H1 (cell line): ENCODE measurements around the gene MYH11. TPM values are rescaled to one million over a fixed set of nuclear protein-coding genes. Genes with fewer than 3 reads are reported as not detected.

Experiments
- CTCF ChIA-PET: fragments of 300-600 bp; sonication (Branson Sonifier 250); formaldehyde crosslinking; loops from one replicate; lab custom pipeline; 2021; ENCODE audit not compliant: partially characterized antibody; lab: Charles Lee
- POLR2A ChIA-PET: fragments of 300-600 bp; sonication (Branson Sonifier 250); formaldehyde crosslinking; loops from one replicate; lab custom pipeline; 2021; ENCODE audit warnings: inconsistent platforms; ENCODE audit not compliant: partially characterized antibody; lab: Charles Lee
- DNase-seq, 2 experiments: peaks; one replicate each; pipeline versions ENCODE4 v3.0.0 to v3.0.0-alpha.2; 2010 to 2022; ENCODE audit warnings: low spot score in 2 of 2, low read depth in 1 of 2, mixed read lengths in 1 of 2
- FAIRE-seq: peaks from 2 replicates; lab custom pipeline; 2011; peaks lifted over from hg19 to GRCh38; lab: Jason Lieb, UNC
- H2AFZ ChIP-seq: 2 replicates; pipeline ENCODE4 v1.8.1; 2012; ENCODE audit warnings: low read length, inconsistent platforms
- H2AK5ac ChIP-seq: 2 replicates; pipeline ENCODE4 v1.6.1; 2013; ENCODE audit warnings: low read depth, low read length
- H2BK120ac ChIP-seq: replicated peaks from 2 replicates; pipeline ENCODE3; 2013; ENCODE audit warnings: low read depth, low read length, inconsistent platforms
- H2BK12ac ChIP-seq: 2 replicates; pipeline ENCODE4 v1.6.1; 2013; ENCODE audit warnings: low read depth, low read length
- H2BK15ac ChIP-seq: 2 replicates; pipeline ENCODE4 v1.6.1; 2013; ENCODE audit warnings: low read length
- H2BK20ac ChIP-seq: 2 replicates; pipeline ENCODE4 v1.6.1; 2013; ENCODE audit warnings: low read length
- H2BK5ac ChIP-seq: 2 replicates; pipeline ENCODE4 v1.6.1; 2013; ENCODE audit warnings: low read depth, low read length
- H3K14ac ChIP-seq: 2 replicates; pipeline ENCODE4 v1.6.1; 2013; ENCODE audit warnings: inconsistent platforms; ENCODE audit not compliant: insufficient read length
- H3K18ac ChIP-seq: 2 replicates; pipeline ENCODE4 v1.6.1; 2013; ENCODE audit warnings: low read length; ENCODE audit errors: extremely low read depth
- H3K23ac ChIP-seq: 2 replicates; pipeline ENCODE4 v1.6.1; 2013; ENCODE audit warnings: inconsistent platforms; ENCODE audit not compliant: insufficient read length
- H3K23me2 ChIP-seq: 2 replicates; pipeline ENCODE4 v1.6.1; 2013; ENCODE audit warnings: low read depth, low read length
- H3K27ac ChIP-seq: 2 replicates; pipeline ENCODE4 v1.6.1; 2011; ENCODE audit warnings: low read depth, low read length, inconsistent platforms
- H3K27me3 ChIP-seq, 4 experiments: replicated peaks in 1 of 4; 1 replicate in 1 of 4; 2 replicates in 3 of 4; pipeline versions ENCODE4 v1.6.1 to v1.8.1; 2011 to 2013; ENCODE audit warnings: low read length in 3 of 4, mild to moderate bottlenecking in 3 of 4, inconsistent platforms in 2 of 4, mixed read lengths in 2 of 4, moderate library complexity in 1 of 4; ENCODE audit not compliant: control insufficient read depth in 3 of 4, insufficient read depth in 3 of 4; ENCODE audit errors: extremely low read depth in 1 of 4
- H3K36me3 ChIP-seq, 4 experiments: 2 replicates each; pipeline versions ENCODE4 v1.6.1 to v1.8.1; 2011 to 2013; ENCODE audit warnings: mild to moderate bottlenecking in 4 of 4, low read length in 3 of 4, moderate library complexity in 2 of 4, control low read depth in 1 of 4, inconsistent platforms in 1 of 4; ENCODE audit not compliant: insufficient read depth in 4 of 4, control insufficient read depth in 2 of 4
- H3K4ac ChIP-seq: replicated peaks from 2 replicates; pipeline ENCODE3; 2013; ENCODE audit warnings: low read length, low read depth, mixed read lengths, inconsistent platforms; ENCODE audit not compliant: insufficient read length
- H3K4me1 ChIP-seq, 4 experiments: replicated peaks in 1 of 4; 1 replicate in 1 of 4; 2 replicates in 3 of 4; pipeline versions ENCODE4 v1.6.1 to v1.8.1; 2011 to 2013; ENCODE audit warnings: low read length in 3 of 4, inconsistent platforms in 2 of 4, mixed read lengths in 1 of 4; ENCODE audit not compliant: insufficient read depth in 4 of 4, control insufficient read depth in 3 of 4
- H3K4me2 ChIP-seq, 2 experiments: 2 replicates each; pipeline versions ENCODE4 v1.6.1 to v1.8.1; 2011 to 2013; ENCODE audit warnings: low read depth in 2 of 2, low read length in 2 of 2, control low read depth in 1 of 2, inconsistent platforms in 1 of 2, mild to moderate bottlenecking in 1 of 2; ENCODE audit not compliant: insufficient read depth in 1 of 2
- H3K4me3 ChIP-seq, 4 experiments: fragments of 200-600, 300-600 bp in 1 of 4; sonication (generic), shearing (Covaris generic), sonication (Bioruptor Twin) in 1 of 4; 2 replicates each; pipeline versions ENCODE4 v1.5.1 to v1.8.1; 2011 to 2016; ENCODE audit warnings: low read length in 4 of 4, low read depth in 3 of 4, control low read depth in 2 of 4, inconsistent platforms in 2 of 4, mild to moderate bottlenecking in 2 of 4, mixed read lengths in 1 of 4, moderate library complexity in 1 of 4; ENCODE audit not compliant: insufficient read depth in 2 of 4; ENCODE audit errors: extremely low read depth in 1 of 4
- H3K56ac ChIP-seq: replicated peaks from 2 replicates; pipeline ENCODE3; 2013; ENCODE audit warnings: low read depth, mild to moderate bottlenecking, mixed read lengths, low read length, inconsistent platforms; ENCODE audit not compliant: insufficient read length
- H3K79me1 ChIP-seq: 2 replicates; pipeline ENCODE4 v1.6.1; 2013; ENCODE audit warnings: low read depth, low read length, control low read depth
- H3K79me2 ChIP-seq, 2 experiments: 2 replicates each; pipeline versions ENCODE4 v1.6.1 to v1.8.1; 2012 to 2013; ENCODE audit warnings: low read length in 2 of 2, mild to moderate bottlenecking in 2 of 2, inconsistent platforms in 1 of 2; ENCODE audit not compliant: insufficient read depth in 2 of 2, control insufficient read depth in 1 of 2
- H3K9ac ChIP-seq, 4 experiments: replicated peaks in 1 of 4; 1 replicate in 1 of 4; 2 replicates in 3 of 4; pipeline versions ENCODE4 v1.6.1 to v1.8.1; 2011 to 2013; ENCODE audit warnings: low read depth in 3 of 4, low read length in 3 of 4, control low read depth in 2 of 4, mild to moderate bottlenecking in 2 of 4, moderate library complexity in 2 of 4, inconsistent platforms in 1 of 4; ENCODE audit errors: extremely low read depth in 1 of 4
- H3K9me3 ChIP-seq, 2 experiments: 2 replicates each; pipeline versions ENCODE4 v1.6.1 to v1.8.1; 2012 to 2013; ENCODE audit warnings: mild to moderate bottlenecking in 2 of 2, moderate library complexity in 2 of 2, control low read depth in 1 of 2, inconsistent platforms in 1 of 2, low read depth in 1 of 2, low read length in 1 of 2, mixed read lengths in 1 of 2; ENCODE audit not compliant: insufficient read depth in 2 of 2
- H4K20me1 ChIP-seq, 2 experiments: replicated peaks in 1 of 2; 2 replicates each; pipeline versions ENCODE3 to v1.8.1; 2011 to 2013; ENCODE audit warnings: inconsistent platforms in 2 of 2, low read length in 2 of 2, mild to moderate bottlenecking in 1 of 2; ENCODE audit not compliant: insufficient read depth in 2 of 2, control insufficient read depth in 1 of 2
- H4K5ac ChIP-seq: 2 replicates; pipeline ENCODE4 v1.6.1; 2013; ENCODE audit warnings: low read length, low read depth, mixed read lengths, inconsistent platforms; ENCODE audit not compliant: insufficient read length
- H4K8ac ChIP-seq: 2 replicates; pipeline ENCODE4 v1.8.0; 2013; ENCODE audit warnings: mild to moderate bottlenecking, moderate library complexity, low read length, inconsistent platforms; ENCODE audit not compliant: insufficient read depth; ENCODE audit errors: extremely low read depth
- H4K91ac ChIP-seq: replicated peaks from 2 replicates; pipeline ENCODE3; 2013; ENCODE audit warnings: low read length, mixed read lengths, inconsistent platforms; ENCODE audit not compliant: insufficient read length
- CTCF ChIP-seq, 3 experiments: IDR thresholded peaks; 1 replicate in 2 of 3; 2 replicates in 1 of 3; pipeline versions ENCODE4 v1.5.1 to v1.6.1; 2011; ENCODE audit warnings: low read length in 3 of 3, mild to moderate bottlenecking in 3 of 3, inconsistent platforms in 2 of 3, low read depth in 1 of 3, moderate library complexity in 1 of 3; ENCODE audit not compliant: insufficient read depth in 1 of 3; ENCODE audit errors: control extremely low read depth in 1 of 3
- SUZ12 ChIP-seq: fragments of 200-600 bp; sonication (generic); IDR thresholded peaks from 2 replicates; pipeline ENCODE4 v1.6.1; 2012; ENCODE audit warnings: mild to moderate bottlenecking, inconsistent platforms, low read length, moderate library complexity, mixed read lengths
- TEAD4 ChIP-seq: IDR thresholded peaks from 2 replicates; pipeline ENCODE4 v1.6.1; 2012; ENCODE audit warnings: low read depth, low read length, inconsistent platforms, mixed read lengths
- WGBS, 2 experiments: shearing (Covaris generic) in 1 of 2; methylation state at CpG; one replicate each; pipeline versions ENCODE4 v1.1.6 to v1.1.7; 2013 to 2015; ENCODE audit warnings: low lambda C conversion rate in 2 of 2, mixed read lengths in 2 of 2, inconsistent platforms in 1 of 2, low coverage in 1 of 2, missing lambda C conversion rate in 1 of 2; ENCODE audit not compliant: insufficient replicate concordance in 2 of 2, insufficient coverage in 1 of 2, insufficient read length in 1 of 2; ENCODE audit errors: extremely low coverage in 1 of 2, missing lambda C conversion rate in 1 of 2; 5-methylcytosine and 5-hydroxymethylcytosine counted together
- polyA plus RNA-seq, 7 experiments: library from polyadenylated mRNA; depleted of rRNA in 3 of 7; stranded (reverse) in 5 of 7; unstranded in 2 of 7; fragments of >200 nt in 5 of 7; fragments of 200-250 nt in 2 of 7; gene quantifications; 1 replicate in 5 of 7; 2 replicates in 1 of 7; 4 replicates in 1 of 7; pipeline versions ENCODE4 v1.2.1 to v1.2.3, GENCODE V29; 2011 to 2013; ENCODE audit warnings: missing spikeins in 2 of 7, mixed read lengths in 2 of 7
- total RNA-seq: library from RNA; stranded (reverse); fragmentation: NEBNext Ultra II Directional; extraction: Animal tissue kit (Norgen Biotek cat#: 25700); gene quantifications from 2 replicates; pipeline ENCODE4 v1.2.1, GENCODE V29; 2021

MYH11 gene
- total and polyA plus RNA-seq, 2 of the 8 experiments (the other 6 are each of a cell fraction or from before 2014, with no cell fraction given) = 0.11 to 0.78 TPM

GRCh38 chr16:15746332-15746731 is 110.5 kb downstream of the MYH11 start:
- no peak overlapping the region for H2BK5ac ChIP-seq
- TF ChIP-seq SUZ12 = no peak
- TF ChIP-seq TEAD4 = no peak
- no peak for TF ChIP-seq CTCF (IDR thresholded peaks at IDR 0.05; ENCODE audit: control extremely low read depth in 1 of 3, insufficient read depth in 1 of 3, low read depth in 1 of 3, low read length in 3 of 3)
- no peak overlapping the region for H2BK12ac ChIP-seq
- H2BK15ac ChIP-seq = no peak overlapping the region
- no peaks in the 10 kb centered on the region for H4K20me1 ChIP-seq
- H3K23me2 ChIP-seq = no peaks in the 10 kb centered on the region
- no peak overlapping the region for H4K5ac ChIP-seq
- no peak overlapping the region for H4K91ac ChIP-seq
- no peak overlapping the region for H2BK120ac ChIP-seq
- H3K4ac ChIP-seq = no peak overlapping the region
- H2BK20ac ChIP-seq = no peak overlapping the region
- H2AFZ ChIP-seq = no peak overlapping the region
- WGBS, 2 experiments = 85% methylated on average over 6 of the region's 6 CpGs; no CpG with 5 or more reads in 1 of the 2 experiments
- no peaks in the 10 kb centered on the region for H3K79me1 ChIP-seq
- H3K18ac ChIP-seq = no peak overlapping the region
- no peaks in the 10 kb centered on the region for H3K27me3 ChIP-seq
- CTCF ChIA-PET = interaction anchor here (1.2 to 2.0 kb wide), 2 partner anchors 9 to 15 kb away, joined by 3 to 10 read pairs; no protein-coding TSS in a partner anchor
- no peaks in the 10 kb centered on the region; a peak in 1 of 7 replicates for H3K4me1 ChIP-seq
- no peak overlapping the region for H2AK5ac ChIP-seq
- no peak overlapping the region for H3K9ac ChIP-seq
- FAIRE-seq = no peak
- no peaks in the 10 kb centered on the region for H3K9me3 ChIP-seq
- no peak overlapping the region for H3K23ac ChIP-seq
- POLR2A ChIA-PET = no interaction called here
- H3K36me3 ChIP-seq = no peaks in the 10 kb centered on the region
- H3K56ac ChIP-seq = no peak overlapping the region
- no peak overlapping the region for H3K14ac ChIP-seq
- no peak overlapping the region for H3K27ac ChIP-seq
- H3K4me3 ChIP-seq = no peak overlapping the region
- H3K79me2 ChIP-seq = no peaks in the 10 kb centered on the region
- no peak for DNase-seq
- H4K8ac ChIP-seq = no peak overlapping the region
- no peak overlapping the region for H3K4me2 ChIP-seq
